GM19395 (cell line): ENCODE results near the gene STARD4.
A peak's percentile ranks its signal among the peaks of the same experiment; 100 is the strongest.

ENCODE experiments used
- ATAC-seq: cut with Tn5 transposase; IDR thresholded peaks from one replicate; pipeline ENCODE4 v1.9.1; 2021; ENCODE audit warnings: mild to moderate bottlenecking, moderate library complexity; ENCODE audit not compliant: unreplicated experiment

Gene STARD4

GRCh38 chr5:111478266-111478665 lies 34.1 kb downstream of the STARD4 start:
- ATAC-seq, result no peak

- peak; percentile 62 for ATAC-seq
Measured at GRCh38 chr5:111472579-111472978, 39.8 kb downstream of the STARD4 start.

- peak; percentile 17 for ATAC-seq
Measured at GRCh38 chr5:111472096-111472495, 40.2 kb downstream of the STARD4 start.

- no peak for ATAC-seq
Measured at GRCh38 chr5:111469903-111470302, 42.4 kb downstream of the STARD4 start.

- no peak for ATAC-seq
Measured at GRCh38 chr5:111469293-111469896, 42.9 kb downstream of the STARD4 start.

- no peak for ATAC-seq
Measured at GRCh38 chr5:111463311-111463710, 49.0 kb downstream of the STARD4 start.

GRCh38 chr5:111461934-111462333 lies 50.4 kb downstream of the STARD4 start:
- no peak for ATAC-seq

- peak; percentile 75 for ATAC-seq
Measured at GRCh38 chr5:111461255-111461671, 51.1 kb downstream of the STARD4 start.

- no peak for ATAC-seq
Measured at GRCh38 chr5:111454776-111455175, 57.6 kb downstream of the STARD4 start.

- ATAC-seq, result no peak
Measured at GRCh38 chr5:111454198-111454622, 58.1 kb downstream of the STARD4 start.

- ATAC-seq, result no peak
Measured at GRCh38 chr5:111453747-111454146, 58.6 kb downstream of the STARD4 start.

GRCh38 chr5:111453295-111453694 lies 59.0 kb downstream of the STARD4 start:
- no peak for ATAC-seq

GRCh38 chr5:111447822-111448221 lies 64.5 kb downstream of the STARD4 start:
- no peak for ATAC-seq

GRCh38 chr5:111447099-111447498 lies 65.2 kb downstream of the STARD4 start:
- ATAC-seq, result no peak
